ENCODE measurements around the gene TSC2. TPM values are rescaled to one million over a fixed set of nuclear protein-coding genes. Genes with fewer than 3 reads are reported as not detected.
"Not testable (repeated sequence)": the region's sequence is repeated elsewhere in the genome, so short reads cannot be mapped to it uniquely, and the experiment has no call there.

TSC2 gene
- total and polyA plus RNA-seq, 3 donors from 2014 or later = 136 to 271 (median 222) TPM

- Histone ChIP-seq H3K36me3 (ENCODE audit: low read depth, missing control alignments) (no peaks in the 10 kb centered on the region), H3K9me3 (no peaks in the 10 kb centered on the region), H3K4me3 (no peak overlapping the region), H3K27me3 (no peaks in the 10 kb centered on the region), H3K4me1 (no peaks in the 10 kb centered on the region), H3K27ac (no peak overlapping the region)
- no peak for DNase-seq
- TF ChIP-seq POLR2A (IDR thresholded peaks at IDR 0.05) = no peak
- TF ChIP-seq CTCF (IDR thresholded peaks at IDR 0.05) = no peak
- WGBS, 2 donors = 94% methylated on average over 9 of the region's 13 CpGs; no CpG with 5 or more reads in 1 of the 2 donors
- intact Hi-C loops (cut with DNase I; ENCODE audit: low total_unique reads) = no loop called here
Measured at GRCh38 chr16:2115591-2115973, 67.8 kb downstream of the TSC2 start.

- H3K36me3 ChIP-seq (ENCODE audit: low read depth, missing control alignments); H3K27me3 ChIP-seq; DNase-seq; H3K4me3 ChIP-seq; intact Hi-C loops (cut with DNase I; ENCODE audit: low total_unique reads); H3K27ac ChIP-seq; H3K9me3 ChIP-seq; H3K4me1 ChIP-seq: not testable (repeated sequence)
- 76% methylated on average over 8 of the region's 24 CpGs; no CpG with 5 or more reads in 1 of the 2 donors for WGBS, 2 donors
Measured at GRCh38 chr16:2116428-2116827, 68.6 kb downstream of the TSC2 start.

- H3K27me3 ChIP-seq; H3K36me3 ChIP-seq (ENCODE audit: low read depth, missing control alignments); H3K4me1 ChIP-seq; DNase-seq; H3K27ac ChIP-seq; H3K4me3 ChIP-seq; H3K9me3 ChIP-seq; intact Hi-C loops (cut with DNase I; ENCODE audit: low total_unique reads): not testable (repeated sequence)
- WGBS, 2 donors = 96 to 100% methylated on average over 1 to 17 of the region's 25 CpGs
Measured at GRCh38 chr16:2117341-2117740, 69.6 kb downstream of the TSC2 start.

- H3K4me1 ChIP-seq; DNase-seq; H3K9me3 ChIP-seq; H3K27me3 ChIP-seq; H3K4me3 ChIP-seq; H3K36me3 ChIP-seq (ENCODE audit: low read depth, missing control alignments); intact Hi-C loops (cut with DNase I; ENCODE audit: low total_unique reads); H3K27ac ChIP-seq: not testable (repeated sequence)
- 52% methylated on average over 11 of the region's 35 CpGs; no CpG with 5 or more reads in 1 of the 2 donors for WGBS, 2 donors
Measured at GRCh38 chr16:2117960-2118722, 70.4 kb downstream of the TSC2 start.

- intact Hi-C loops (cut with DNase I; ENCODE audit: low total_unique reads); H3K4me3 ChIP-seq; H3K27me3 ChIP-seq; H3K36me3 ChIP-seq (ENCODE audit: low read depth, missing control alignments); H3K9me3 ChIP-seq: not testable (repeated sequence)
- Histone ChIP-seq H3K4me1 (peaks cover 34% of the 10 kb centered on the region), H3K27ac (peak overlapping the region in 1 of 2 donors; percentile 50)
- WGBS, 2 donors = 22 to 34% methylated on average over 8 to 9 of the region's 9 CpGs
- TF ChIP-seq CTCF (IDR thresholded peaks at IDR 0.05) = peak in 1 of 3 experiments; percentile 39
- peak; percentile 79 for DNase-seq
Measured at GRCh38 chr16:2121325-2121724, 73.5 kb downstream of the TSC2 start.

GRCh38 chr16:2121853-2122252 lies 74.1 kb downstream of the TSC2 start:
- Histone ChIP-seq H3K4me1 (peaks cover 40% of the 10 kb centered on the region), H3K4me3 (no peak overlapping the region), H3K27me3 (no peaks in the 10 kb centered on the region), H3K36me3 (ENCODE audit: low read depth, missing control alignments) (no peaks in the 10 kb centered on the region), H3K27ac (peak overlapping the region in 1 of 2 donors; percentile 50), H3K9me3 (no peaks in the 10 kb centered on the region)
- WGBS, 2 donors = 52 to 100% methylated on average over 1 to 18 of the region's 19 CpGs
- no peak for DNase-seq
- no peak for TF ChIP-seq CTCF (IDR thresholded peaks at IDR 0.05)
- intact Hi-C loops (cut with DNase I; ENCODE audit: low total_unique reads) = no loop called here
